Esophagus squamous epithelium (tissue), 5 donors: ENCODE results near the gene LNX2. TPM values are rescaled to one million over a fixed set of nuclear protein-coding genes. Genes with fewer than 3 reads are reported as not detected.

Source experiments
- DNase-seq: peaks from one replicate; lab custom pipeline; 2025; lab: John Stamatoyannopoulos, UW
- H3K27ac ChIP-seq, 4 donors: fragments of 200-600 bp; sonication (generic); one replicate each; pipeline ENCODE4 v1.5.1; 2016 to 2019; ENCODE audit warnings: mild to moderate bottlenecking in 1 of 4
- H3K27me3 ChIP-seq, 4 donors: fragments of 200-600 bp; sonication (generic); 1 replicate in 3 of 4; 2 replicates in 1 of 4; pipeline versions ENCODE4 v1.5.1 to v1.6.0; 2017 to 2021; ENCODE audit warnings: antibody characterized with exemption in 1 of 4
- H3K36me3 ChIP-seq, 3 donors: fragments of 200-600 bp; sonication (generic); one replicate each; pipeline ENCODE4 v1.5.1; 2016 to 2019
- H3K4me1 ChIP-seq, 3 donors: fragments of 200-600 bp; sonication (generic); one replicate each; pipeline ENCODE4 v1.5.1; 2017 to 2019
- H3K4me3 ChIP-seq, 4 donors: fragments of 200-600 bp; sonication (generic); 1 replicate in 3 of 4; 2 replicates in 1 of 4; pipeline ENCODE4 v1.5.1; 2016 to 2019; ENCODE audit warnings: mild to moderate bottlenecking in 2 of 4, moderate library complexity in 1 of 4
- H3K9me3 ChIP-seq, 3 donors: fragments of 200-600 bp; sonication (generic); one replicate each; pipeline ENCODE4 v1.5.1; 2016 to 2019
- CTCF ChIP-seq, 6 experiments: fragments of 450-650 bp in 4 of 6; fragments of 200-600 bp in 2 of 6; sonication (generic) in 2 of 6; IDR thresholded peaks; one replicate each; pipeline ENCODE4 v1.5.1; 2016 to 2019; ENCODE audit warnings: antibody characterized with exemption in 6 of 6, mild to moderate bottlenecking in 4 of 6, moderate library complexity in 4 of 6
- POLR2A ChIP-seq, 4 donors: fragments of 450-650 bp; IDR thresholded peaks; one replicate each; pipeline ENCODE4 v1.6.1; 2017; ENCODE audit warnings: antibody characterized with exemption in 4 of 4, mild to moderate bottlenecking in 4 of 4, moderate library complexity in 3 of 4
- WGBS, 2 donors: methylation state at CpG; one replicate each; pipeline ENCODE4 v1.1.5; 2018; 5-methylcytosine and 5-hydroxymethylcytosine counted together
- intact Hi-C: fragments of 100-400 bp; cut with DNase I; formaldehyde crosslinking; loops from one replicate; pipeline ENCODE4 v1.15.0; 2022
- total RNA-seq, 4 donors: library from RNA; depleted of rRNA; stranded (reverse); fragments of >200 nt; gene quantifications; one replicate each; pipeline ENCODE4 v1.1.0, GENCODE V29; 2016
- donor health status: DM: yes; HTN: yes; CAD: no.

The LNX2 gene
- total RNA-seq, 4 donors from 2014 or later: 12.2 to 16.5 (median 14.9) TPM

- TF ChIP-seq POLR2A (IDR thresholded peaks at IDR 0.05): no peak
- no peak for TF ChIP-seq CTCF (IDR thresholded peaks at IDR 0.05)
- intact Hi-C loops: no loop called here
- WGBS, 2 donors: 60 to 73% methylated on average over 5 of the region's 5 CpGs
Measured at GRCh38 chr13:27510082-27510481, 110.2 kb downstream of the LNX2 start.

GRCh38 chr13:27508802-27509201 is 111.5 kb downstream of the LNX2 start:
- DNase-seq: no peak
- intact Hi-C loops: no loop called here
- Histone ChIP-seq H3K9me3 (no peaks in the 10 kb centered on the region), H3K36me3 (no peaks in the 10 kb centered on the region), H3K4me3 (no peak overlapping the region), H3K27me3 (peaks cover 0 to 6% (median 0%) of the 10 kb centered on the region in 4 donors), H3K4me1 (no peaks in the 10 kb centered on the region), H3K27ac (no peak overlapping the region)
- WGBS, 2 donors: 84 to 91% methylated on average over 7 to 9 of the region's 9 CpGs
- TF ChIP-seq POLR2A (IDR thresholded peaks at IDR 0.05) (no peak), CTCF (IDR thresholded peaks at IDR 0.05) (no peak)

More at GRCh38 chr13:27510082-27510481, 110.2 kb downstream of the LNX2 start:
- Histone ChIP-seq H3K9me3 (no peaks in the 10 kb centered on the region), H3K4me3 (no peak overlapping the region), H3K36me3 (no peaks in the 10 kb centered on the region), H3K4me1 (no peaks in the 10 kb centered on the region), H3K27ac (no peak overlapping the region), H3K27me3 (peaks cover 0 to 6% (median 0%) of the 10 kb centered on the region in 4 donors)
- DNase-seq: no peak

GRCh38 chr13:27505792-27506191 is 114.5 kb downstream of the LNX2 start:
- intact Hi-C loops: no loop called here
- DNase-seq: no peak
- Histone ChIP-seq H3K4me1 (no peaks in the 10 kb centered on the region), H3K4me3 (no peak overlapping the region), H3K27me3 (no peaks in the 10 kb centered on the region), H3K36me3 (no peaks in the 10 kb centered on the region), H3K9me3 (no peaks in the 10 kb centered on the region), H3K27ac (no peak overlapping the region)
- TF ChIP-seq CTCF (IDR thresholded peaks at IDR 0.05): no peak
- no peak for TF ChIP-seq POLR2A (IDR thresholded peaks at IDR 0.05)
- WGBS, 2 donors: 86 to 90% methylated on average over 3 of the region's 3 CpGs

GRCh38 chr13:27504868-27505194 is 115.5 kb downstream of the LNX2 start:
- Histone ChIP-seq H3K9me3 (no peaks in the 10 kb centered on the region), H3K4me3 (no peak overlapping the region), H3K36me3 (no peaks in the 10 kb centered on the region), H3K27me3 (no peaks in the 10 kb centered on the region), H3K27ac (no peak overlapping the region), H3K4me1 (no peaks in the 10 kb centered on the region)
- intact Hi-C loops: no loop called here
- DNase-seq: no peak
- WGBS, 2 donors: 90 to 93% methylated on average over 5 of the region's 5 CpGs
- TF ChIP-seq CTCF (IDR thresholded peaks at IDR 0.05) (no peak), POLR2A (IDR thresholded peaks at IDR 0.05) (no peak)

- H3K27me3 ChIP-seq: no peaks in the 10 kb centered on the region
- no peaks in the 10 kb centered on the region for H3K4me1 ChIP-seq
- no peak for DNase-seq
- H3K27ac ChIP-seq: no peak overlapping the region
- no peak overlapping the region for H3K4me3 ChIP-seq
- no peaks in the 10 kb centered on the region for H3K9me3 ChIP-seq
- no peaks in the 10 kb centered on the region for H3K36me3 ChIP-seq
- TF ChIP-seq CTCF (IDR thresholded peaks at IDR 0.05): no peak
- TF ChIP-seq POLR2A (IDR thresholded peaks at IDR 0.05): no peak
- intact Hi-C loops: no loop called here
- 80 to 85% methylated on average over 9 of the region's 12 CpGs for WGBS, 2 donors
Measured at GRCh38 chr13:27504128-27504867, 116.0 kb downstream of the LNX2 start.
